NCI-H526 (cell line): ENCODE results near the gene TSPAN14.
A peak's percentile ranks its signal among the peaks of the same experiment; 100 is the strongest.
"Not testable (repeated sequence)": the region's sequence is repeated elsewhere in the genome, so short reads cannot be mapped to it uniquely, and the experiment has no call there.

Source experiments
- DNase-seq, 2 experiments: peaks; one replicate each; lab custom pipeline; 2025; lab: John Stamatoyannopoulos, UW

TSPAN14 gene

GRCh38 chr10:80542053-80542452, 87.9 kb downstream of the TSPAN14 start:
- DNase-seq: no peak

GRCh38 chr10:80542652-80543318, 88.7 kb downstream of the TSPAN14 start:
- no peak for DNase-seq

- not testable (repeated sequence) for DNase-seq
Observed at GRCh38 chr10:80543319-80543672, 89.2 kb downstream of the TSPAN14 start.

- DNase-seq: no peak
Observed at GRCh38 chr10:80544316-80544953, 90.3 kb downstream of the TSPAN14 start.

GRCh38 chr10:80545258-80545881, 91.3 kb downstream of the TSPAN14 start:
- DNase-seq: no peak

DNA sequence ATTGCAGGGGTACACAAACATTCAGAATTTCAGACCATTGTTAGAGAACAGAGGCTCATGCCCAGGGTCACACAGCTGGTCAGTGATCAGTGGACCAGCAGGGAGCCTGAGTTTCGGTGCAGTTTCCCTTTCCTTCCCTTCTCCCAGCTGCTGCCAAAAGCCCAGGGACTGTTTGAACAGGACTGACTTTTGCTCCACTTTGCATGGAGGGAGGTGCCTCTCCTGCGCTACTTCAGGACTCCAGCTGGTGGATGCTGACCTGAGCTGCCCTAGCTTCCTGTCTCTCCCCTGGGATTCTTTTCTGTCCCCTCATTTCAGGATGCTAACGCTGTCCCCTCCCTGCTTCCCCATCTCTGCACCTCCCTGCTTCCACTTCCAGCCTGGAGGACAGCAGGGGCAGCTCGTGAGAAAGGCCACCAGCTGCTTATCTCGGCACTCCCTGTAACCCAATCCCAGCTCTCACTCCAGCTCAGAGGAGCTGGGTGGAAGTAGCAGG, 98.1 kb downstream of the TSPAN14 start:
- peak in 1 of 2 experiments; percentile 47 for DNase-seq

DNA sequence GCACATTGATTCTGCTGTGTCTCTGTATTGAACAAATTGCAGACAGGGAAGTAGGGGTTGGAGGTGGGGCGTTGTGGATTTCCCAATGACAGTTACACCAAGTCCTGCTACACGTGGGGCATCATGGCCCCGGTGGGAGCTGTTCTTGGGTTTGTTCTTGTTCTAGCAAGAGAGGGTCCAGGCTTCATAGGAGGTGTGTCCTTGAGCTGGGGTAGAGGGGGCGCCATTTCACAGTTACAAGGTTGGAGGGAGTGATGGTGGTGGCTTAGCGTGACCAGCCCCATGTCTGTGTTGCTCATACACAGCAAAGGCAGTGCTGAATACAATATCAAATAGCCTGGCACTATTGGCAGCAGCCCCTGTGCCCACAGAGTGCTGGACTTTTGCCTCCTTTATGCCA, 99.3 kb downstream of the TSPAN14 start:
- no peak for DNase-seq

GRCh38 chr10:80554050-80554449, 99.9 kb downstream of the TSPAN14 start:
- no peak for DNase-seq

GRCh38 chr10:80555415-80555814, 101.3 kb downstream of the TSPAN14 start:
- no peak for DNase-seq

DNA sequence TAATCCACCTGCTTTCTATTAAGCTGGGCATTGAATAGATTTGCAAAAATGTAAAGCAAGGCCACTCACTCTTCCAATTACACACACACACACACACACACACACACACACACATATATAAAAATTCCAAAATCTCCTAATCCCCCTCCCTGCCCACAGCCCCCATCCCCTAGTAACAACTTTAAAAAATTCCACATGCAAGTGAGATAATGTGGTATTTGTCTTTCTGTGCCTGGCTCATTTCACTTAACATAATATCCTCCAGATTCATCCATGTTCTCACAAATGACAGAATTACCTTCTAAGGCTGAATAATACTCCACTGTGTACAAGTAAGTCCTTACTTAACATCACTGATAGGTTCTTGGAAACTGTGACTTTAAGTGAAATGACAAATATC, 107.8 kb downstream of the TSPAN14 start:
- DNase-seq: no peak

GRCh38 chr10:80567292-80567691, 113.2 kb downstream of the TSPAN14 start:
- DNase-seq: no peak

GRCh38 chr10:80569131-80569895, 115.2 kb downstream of the TSPAN14 start:
- DNase-seq: no peak

GRCh38 chr10:80571352-80571751, 117.2 kb downstream of the TSPAN14 start:
- DNase-seq: no peak

GRCh38 chr10:80579181-80579763, 125.2 kb downstream of the TSPAN14 start:
- DNase-seq: peak; percentile 61 to 85

- DNase-seq: peak in 1 of 2 experiments; percentile 34
Observed at GRCh38 chr10:80579849-80580637, 125.9 kb downstream of the TSPAN14 start.

DNA sequence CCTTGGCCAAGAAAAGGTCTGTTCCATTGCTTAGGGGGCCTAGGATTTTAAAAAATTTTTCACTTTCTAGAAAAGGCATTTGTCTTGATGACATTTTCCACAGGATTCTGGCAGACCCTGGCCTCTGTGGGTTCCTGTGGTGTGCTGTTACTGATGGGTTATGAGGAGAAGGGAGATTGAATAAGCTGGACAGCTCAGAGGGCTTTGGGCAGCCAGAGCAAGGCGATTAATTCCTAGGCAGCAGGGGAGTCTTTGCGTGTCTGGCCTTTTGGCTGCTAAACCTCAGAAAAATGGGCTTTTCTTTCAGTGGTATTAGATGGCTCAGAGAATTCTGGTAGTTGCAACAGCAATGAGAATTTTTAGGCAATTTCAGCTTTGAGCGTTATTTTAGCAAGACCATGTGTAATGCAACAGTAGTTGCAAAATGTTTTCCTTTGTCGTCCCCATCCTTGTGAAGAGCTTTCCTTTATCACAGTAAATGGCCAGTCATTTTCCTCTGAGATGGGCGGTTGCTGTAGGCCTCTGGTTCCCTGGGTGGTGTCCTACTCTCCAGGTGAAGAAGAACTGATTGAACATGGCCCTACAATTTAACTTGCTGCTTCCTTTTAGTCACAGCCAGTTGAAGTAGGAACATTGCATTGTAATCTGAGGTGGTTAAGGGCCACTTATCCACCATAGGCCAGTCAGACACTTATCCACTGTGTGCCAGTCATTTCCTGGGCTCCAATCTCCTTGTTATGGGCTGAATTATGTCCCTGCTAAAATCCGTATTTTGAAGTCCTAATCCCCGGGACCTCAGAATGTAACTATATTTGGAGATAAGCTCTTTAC, 126.7 kb downstream of the TSPAN14 start:
- no peak for DNase-seq

GRCh38 chr10:80581469-80581835, 127.3 kb downstream of the TSPAN14 start:
- DNase-seq: no peak

- DNase-seq: no peak
Observed at GRCh38 chr10:80582286-80582960, 128.3 kb downstream of the TSPAN14 start.
